HL-60 (cell line): Measurements from ENCODE around the gene HOXB4.
"Not testable (repeated sequence)": the region's sequence is repeated elsewhere in the genome, so short reads cannot be mapped to it uniquely, and the experiment has no call there.

ENCODE experiments used
- REST ChIP-seq: IDR thresholded peaks from 2 replicates; pipeline ENCODE4 v1.6.1; 2012; ENCODE audit warnings: low read depth; ENCODE audit not compliant: insufficient replicate concordance
- TF ChIP-seq, protein P1 (sequence below): IDR thresholded peaks from one replicate; pipeline ENCODE4 v1.5.1; 2011; ENCODE audit warnings: low read length, control low read depth, inconsistent platforms; ENCODE audit not compliant: insufficient read depth

DNA sequence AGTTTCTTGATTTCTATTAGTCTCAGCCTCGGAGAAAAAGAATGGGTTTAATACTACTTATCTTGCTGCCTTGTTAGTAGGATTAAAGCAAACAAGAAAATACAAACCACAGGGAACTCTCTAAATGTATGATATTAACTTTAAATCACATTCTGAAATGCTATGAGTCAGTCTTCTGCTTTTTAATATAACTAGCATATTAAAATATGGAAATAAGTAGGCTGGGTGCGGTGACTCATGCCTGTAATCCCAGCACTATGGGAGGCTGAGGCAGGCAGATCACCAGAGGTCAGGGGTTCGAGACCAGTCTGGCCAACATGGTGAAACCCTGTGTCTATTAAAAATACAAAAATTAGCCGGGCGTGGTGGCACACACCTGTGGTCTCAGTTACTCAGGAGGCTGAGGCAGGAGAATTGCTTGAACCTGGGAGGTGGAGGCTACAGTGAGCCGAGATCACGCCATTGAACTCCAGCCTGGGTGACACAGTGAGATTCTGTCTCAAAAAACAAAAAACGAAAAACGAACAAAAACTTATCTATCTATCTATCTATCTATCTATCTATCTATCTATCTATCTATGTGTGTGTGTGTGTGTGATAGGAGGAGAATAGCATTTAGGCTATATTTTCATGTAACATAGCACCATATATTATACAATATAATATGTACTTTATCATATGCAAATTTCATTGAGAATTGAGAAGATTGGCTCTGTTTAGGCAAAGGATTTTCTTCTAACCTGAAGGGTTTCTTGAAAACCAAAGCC, 42.2 kb downstream of the HOXB4 start:
- TF ChIP-seq, protein P1, sequence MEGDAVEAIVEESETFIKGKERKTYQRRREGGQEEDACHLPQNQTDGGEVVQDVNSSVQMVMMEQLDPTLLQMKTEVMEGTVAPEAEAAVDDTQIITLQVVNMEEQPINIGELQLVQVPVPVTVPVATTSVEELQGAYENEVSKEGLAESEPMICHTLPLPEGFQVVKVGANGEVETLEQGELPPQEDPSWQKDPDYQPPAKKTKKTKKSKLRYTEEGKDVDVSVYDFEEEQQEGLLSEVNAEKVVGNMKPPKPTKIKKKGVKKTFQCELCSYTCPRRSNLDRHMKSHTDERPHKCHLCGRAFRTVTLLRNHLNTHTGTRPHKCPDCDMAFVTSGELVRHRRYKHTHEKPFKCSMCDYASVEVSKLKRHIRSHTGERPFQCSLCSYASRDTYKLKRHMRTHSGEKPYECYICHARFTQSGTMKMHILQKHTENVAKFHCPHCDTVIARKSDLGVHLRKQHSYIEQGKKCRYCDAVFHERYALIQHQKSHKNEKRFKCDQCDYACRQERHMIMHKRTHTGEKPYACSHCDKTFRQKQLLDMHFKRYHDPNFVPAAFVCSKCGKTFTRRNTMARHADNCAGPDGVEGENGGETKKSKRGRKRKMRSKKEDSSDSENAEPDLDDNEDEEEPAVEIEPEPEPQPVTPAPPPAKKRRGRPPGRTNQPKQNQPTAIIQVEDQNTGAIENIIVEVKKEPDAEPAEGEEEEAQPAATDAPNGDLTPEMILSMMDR = not testable (repeated sequence)
- not testable (repeated sequence) for TF ChIP-seq REST
